Esophagus muscularis mucosa (tissue), 3 donors: ENCODE results near the gene SMPD3.

Source experiments
- POLR2A ChIP-seq: fragments of 450-650 bp; IDR thresholded peaks from one replicate; pipeline ENCODE4 v1.6.1; 2017; ENCODE audit warnings: antibody characterized with exemption, moderate library complexity, mild to moderate bottlenecking, low read depth
- POLR2AphosphoS5 ChIP-seq, 2 donors: sonication (generic); formaldehyde crosslinking; IDR thresholded peaks; one replicate each; pipeline ENCODE4 v1.6.1; 2017; ENCODE audit warnings: antibody characterized with exemption in 2 of 2
- TF ChIP-seq, protein P1 (sequence below), 3 experiments: fragments of 200-600 bp in 2 of 3; fragments of 450-650 bp in 1 of 3; sonication (generic) in 2 of 3; IDR thresholded peaks; one replicate each; pipeline ENCODE4 v1.5.1; 2017 to 2019; ENCODE audit warnings: antibody characterized with exemption in 3 of 3, mild to moderate bottlenecking in 2 of 3, moderate library complexity in 1 of 3

DNA sequence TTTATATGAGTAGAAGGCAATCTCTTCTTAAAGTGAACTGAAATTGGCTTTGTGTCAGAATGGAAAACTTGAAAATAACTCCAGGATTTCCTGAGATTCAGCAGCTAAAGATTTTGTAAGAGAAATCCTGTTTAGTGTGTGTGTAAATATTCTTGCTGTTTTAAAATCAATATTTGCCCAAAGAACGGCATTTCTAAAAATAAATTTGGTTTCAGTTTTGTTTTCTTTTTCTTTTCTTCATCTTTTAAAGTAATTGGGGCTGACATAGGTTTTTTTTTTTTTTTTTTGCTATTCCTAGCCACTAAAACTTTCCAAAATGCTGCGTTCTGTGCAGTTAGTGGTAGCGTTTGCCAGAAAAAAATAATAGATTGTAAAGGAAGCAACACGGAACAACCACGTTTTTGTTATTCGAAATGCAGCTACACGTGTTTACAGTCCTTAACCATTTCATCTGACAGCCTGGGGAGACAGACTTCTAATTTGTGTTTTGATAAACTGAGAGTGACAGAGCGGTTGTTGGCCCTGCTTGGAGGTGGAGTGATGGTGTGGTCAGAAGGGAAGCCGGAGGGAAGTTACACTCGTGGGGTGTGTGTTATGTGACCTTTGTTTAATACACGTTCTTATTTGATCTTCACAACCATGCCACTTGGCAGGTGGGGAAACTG is 21.6 kb upstream of the SMPD3 start:
- TF ChIP-seq, protein P1, sequence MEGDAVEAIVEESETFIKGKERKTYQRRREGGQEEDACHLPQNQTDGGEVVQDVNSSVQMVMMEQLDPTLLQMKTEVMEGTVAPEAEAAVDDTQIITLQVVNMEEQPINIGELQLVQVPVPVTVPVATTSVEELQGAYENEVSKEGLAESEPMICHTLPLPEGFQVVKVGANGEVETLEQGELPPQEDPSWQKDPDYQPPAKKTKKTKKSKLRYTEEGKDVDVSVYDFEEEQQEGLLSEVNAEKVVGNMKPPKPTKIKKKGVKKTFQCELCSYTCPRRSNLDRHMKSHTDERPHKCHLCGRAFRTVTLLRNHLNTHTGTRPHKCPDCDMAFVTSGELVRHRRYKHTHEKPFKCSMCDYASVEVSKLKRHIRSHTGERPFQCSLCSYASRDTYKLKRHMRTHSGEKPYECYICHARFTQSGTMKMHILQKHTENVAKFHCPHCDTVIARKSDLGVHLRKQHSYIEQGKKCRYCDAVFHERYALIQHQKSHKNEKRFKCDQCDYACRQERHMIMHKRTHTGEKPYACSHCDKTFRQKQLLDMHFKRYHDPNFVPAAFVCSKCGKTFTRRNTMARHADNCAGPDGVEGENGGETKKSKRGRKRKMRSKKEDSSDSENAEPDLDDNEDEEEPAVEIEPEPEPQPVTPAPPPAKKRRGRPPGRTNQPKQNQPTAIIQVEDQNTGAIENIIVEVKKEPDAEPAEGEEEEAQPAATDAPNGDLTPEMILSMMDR (IDR thresholded peaks at IDR 0.05): no peak
- TF ChIP-seq POLR2A (no peak), POLR2AphosphoS5 (IDR thresholded peaks at IDR 0.05) (no peak)
